Measurements from ENCODE around the gene RTL1.

The RTL1 gene

DNA sequence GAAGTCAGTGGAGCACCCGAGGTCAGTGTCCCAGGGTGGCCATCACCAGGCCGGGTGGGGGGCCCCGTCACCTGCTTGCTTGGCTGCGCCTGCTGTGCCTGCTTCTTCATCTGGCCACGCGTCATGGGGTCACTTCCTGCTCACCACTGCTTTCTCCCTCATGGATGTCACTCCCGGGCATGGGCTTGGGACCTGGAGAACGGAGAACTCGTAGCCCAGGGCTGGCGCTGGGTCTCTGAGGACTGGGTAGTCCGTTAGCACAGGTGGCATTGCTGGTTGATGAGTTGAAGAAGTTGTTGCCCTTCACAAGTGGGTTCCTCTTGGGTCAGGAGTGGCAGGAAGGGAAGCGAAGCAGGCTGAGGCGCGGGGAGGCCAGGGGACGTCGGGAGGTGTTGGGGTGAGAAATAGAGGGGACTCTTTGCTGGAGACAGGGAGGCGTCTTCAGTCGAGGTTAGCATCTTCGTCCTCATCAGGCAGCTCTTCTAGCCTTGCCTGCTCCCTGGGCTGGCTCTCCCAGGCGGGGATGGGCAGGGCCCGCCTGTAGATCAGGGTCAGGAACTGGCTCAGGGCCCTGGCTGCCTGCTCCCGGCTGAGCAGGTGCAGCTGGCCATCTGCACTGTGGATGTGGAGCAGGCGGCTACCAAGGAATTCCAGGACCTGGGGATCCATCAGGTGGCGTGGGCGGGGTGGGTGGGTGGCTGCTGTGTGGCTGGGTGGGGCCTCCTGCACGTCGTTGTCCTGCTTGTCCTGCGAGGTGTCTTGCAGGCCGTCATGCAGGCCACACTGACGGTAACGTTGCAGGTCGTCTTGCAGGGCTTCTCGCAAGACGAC lies 23.0 kb downstream of the RTL1 start:
- Histone ChIP-seq H3K9me3 (ENCODE audit: control insufficient read depth, insufficient read depth, low read length) (peaks cover 4% of the 10 kb centered on the region; the same call in 1 of the 2 replicates), H3K27me3 (ENCODE audit: control insufficient read depth, insufficient read depth, low read length) (no peaks in the 10 kb centered on the region), H3K4me3 (ENCODE audit: low read depth, low read length) (no peak overlapping the region), H3K36me3 (ENCODE audit: control insufficient read depth, insufficient read depth, low read length) (peaks cover 20% of the 10 kb centered on the region), H3K9ac (ENCODE audit: low read depth, low read length) (no peak overlapping the region), H3K27ac (ENCODE audit: low read depth, low read length) (no peak overlapping the region), H3K4me1 (ENCODE audit: control insufficient read depth, insufficient read depth, low read length) (no peaks in the 10 kb centered on the region)

- no peak overlapping the region for H3K9ac ChIP-seq (ENCODE audit: low read depth, low read length)
- no peak overlapping the region for H3K27ac ChIP-seq (ENCODE audit: low read depth, low read length)
- H3K4me3 ChIP-seq (ENCODE audit: low read depth, low read length), result no peak overlapping the region
- H3K9me3 ChIP-seq (ENCODE audit: control insufficient read depth, insufficient read depth, low read length), result peaks cover 4% of the 10 kb centered on the region; the same call in 1 of the 2 replicates
- no peaks in the 10 kb centered on the region for H3K27me3 ChIP-seq (ENCODE audit: control insufficient read depth, insufficient read depth, low read length)
- H3K4me1 ChIP-seq (ENCODE audit: control insufficient read depth, insufficient read depth, low read length), result no peaks in the 10 kb centered on the region
- peaks cover 20% of the 10 kb centered on the region for H3K36me3 ChIP-seq (ENCODE audit: control insufficient read depth, insufficient read depth, low read length)
Measured at GRCh38 chr14:100879782-100880181, 23.7 kb downstream of the RTL1 start.

DNA sequence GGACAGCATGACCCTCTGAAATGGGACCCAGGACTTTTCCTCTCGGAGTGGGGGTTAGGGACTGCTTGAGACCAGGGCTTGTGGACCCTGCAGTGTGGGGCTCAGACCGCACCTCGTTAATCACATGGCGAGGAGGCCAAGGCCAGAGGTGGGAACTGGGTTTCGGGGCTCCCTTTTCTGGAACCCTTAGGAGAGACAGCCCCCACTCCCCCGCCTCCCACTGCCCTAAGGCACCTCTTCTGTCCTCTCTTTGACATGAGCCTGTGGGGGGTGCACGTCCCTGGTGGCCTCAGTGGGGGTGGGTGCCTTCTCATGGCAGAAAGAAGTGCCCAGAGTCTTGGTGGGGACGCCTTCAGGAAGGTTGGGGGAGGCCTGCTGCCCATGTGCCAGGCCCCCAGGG lies 24.3 kb downstream of the RTL1 start:
- Histone ChIP-seq H3K27ac (ENCODE audit: low read depth, low read length) (no peak overlapping the region), H3K4me1 (ENCODE audit: control insufficient read depth, insufficient read depth, low read length) (no peaks in the 10 kb centered on the region), H3K27me3 (ENCODE audit: control insufficient read depth, insufficient read depth, low read length) (no peaks in the 10 kb centered on the region), H3K36me3 (ENCODE audit: control insufficient read depth, insufficient read depth, low read length) (peaks cover 19% of the 10 kb centered on the region), H3K9ac (ENCODE audit: low read depth, low read length) (no peak overlapping the region), H3K9me3 (ENCODE audit: control insufficient read depth, insufficient read depth, low read length) (peaks cover 4% of the 10 kb centered on the region; the same call in 1 of the 2 replicates), H3K4me3 (ENCODE audit: low read depth, low read length) (no peak overlapping the region)

GRCh38 chr14:100878271-100879146 lies 25.0 kb downstream of the RTL1 start:
- peaks cover 4% of the 10 kb centered on the region for H3K9me3 ChIP-seq (ENCODE audit: control insufficient read depth, insufficient read depth, low read length)
- H3K4me1 ChIP-seq (ENCODE audit: control insufficient read depth, insufficient read depth, low read length), result no peaks in the 10 kb centered on the region
- no peak overlapping the region for H3K27ac ChIP-seq (ENCODE audit: low read depth, low read length)
- H3K27me3 ChIP-seq (ENCODE audit: control insufficient read depth, insufficient read depth, low read length), result no peaks in the 10 kb centered on the region
- H3K4me3 ChIP-seq (ENCODE audit: low read depth, low read length), result no peak overlapping the region
- no peak overlapping the region for H3K9ac ChIP-seq (ENCODE audit: low read depth, low read length)
- H3K36me3 ChIP-seq (ENCODE audit: control insufficient read depth, insufficient read depth, low read length), result peaks cover 16% of the 10 kb centered on the region

DNA sequence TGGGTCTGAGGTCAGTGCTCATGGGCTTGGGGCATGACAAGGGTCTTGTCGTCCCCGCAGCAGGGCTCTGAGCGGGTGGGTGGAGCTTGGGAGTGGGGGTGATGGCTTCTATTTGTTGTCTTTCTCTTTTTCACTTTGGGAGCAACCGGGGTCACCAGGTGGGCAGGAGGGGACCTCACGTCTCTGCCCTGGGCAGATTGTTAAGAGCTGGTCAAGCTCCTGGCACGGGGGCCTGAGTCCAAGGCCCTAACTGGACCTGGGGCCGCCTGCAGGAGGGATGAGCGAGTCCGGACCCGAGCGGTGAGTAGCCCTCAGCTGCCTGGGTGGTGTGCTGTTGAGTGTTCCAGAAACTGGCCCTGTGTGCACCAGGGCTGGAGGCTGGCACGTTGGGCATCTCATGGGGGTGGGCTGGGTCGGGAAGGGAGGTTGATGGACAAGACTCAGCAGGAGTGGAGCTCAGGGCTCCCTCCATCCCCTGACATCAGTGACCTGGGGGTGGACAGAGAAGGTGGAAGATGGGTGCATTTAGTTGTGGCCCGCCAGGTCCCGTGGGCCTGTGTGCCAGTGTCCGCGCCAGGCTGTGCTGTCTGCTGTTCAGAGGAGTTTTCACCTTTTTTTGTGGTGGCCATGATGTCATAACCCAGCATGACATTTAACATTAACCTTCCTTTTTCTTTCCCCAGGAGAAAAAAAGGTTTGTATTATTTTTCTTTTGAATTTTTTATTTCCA lies 27.5 kb downstream of the RTL1 start:
- H3K27ac ChIP-seq (ENCODE audit: low read depth, low read length), result no peak overlapping the region

DNA sequence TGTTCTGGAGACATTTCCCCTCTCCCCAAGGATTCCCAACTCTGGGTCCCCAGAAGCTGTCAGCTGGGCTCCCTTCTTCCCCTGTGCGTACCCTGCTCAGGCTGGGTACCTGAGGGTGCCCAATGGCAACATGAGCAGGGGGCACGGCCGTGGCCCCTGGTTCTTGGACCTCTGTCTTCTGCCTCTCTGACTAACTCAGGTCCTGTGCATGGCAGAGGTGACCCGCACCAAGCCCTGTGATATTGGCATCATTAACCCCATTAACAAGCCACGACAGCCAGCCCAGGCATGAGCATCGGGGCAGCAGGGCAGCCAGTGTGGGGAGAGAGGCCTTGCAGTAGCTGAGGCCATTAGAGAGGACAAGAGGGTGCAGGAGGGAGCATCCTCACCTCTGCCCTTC lies 28.4 kb downstream of the RTL1 start:
- Histone ChIP-seq H3K9ac (ENCODE audit: low read depth, low read length) (no peak overlapping the region), H3K4me3 (ENCODE audit: low read depth, low read length) (no peak overlapping the region), H3K27me3 (ENCODE audit: control insufficient read depth, insufficient read depth, low read length) (no peaks in the 10 kb centered on the region), H3K36me3 (ENCODE audit: control insufficient read depth, insufficient read depth, low read length) (peaks cover 3% of the 10 kb centered on the region; the same call in 1 of the 2 replicates), H3K27ac (ENCODE audit: low read depth, low read length) (no peak overlapping the region), H3K4me1 (ENCODE audit: control insufficient read depth, insufficient read depth, low read length) (no peaks in the 10 kb centered on the region), H3K9me3 (ENCODE audit: control insufficient read depth, insufficient read depth, low read length) (no peaks in the 10 kb centered on the region; the same call in none of the 2 replicates)

More for the DNA sequence above, 27.5 kb downstream of the RTL1 start:
- no peaks in the 10 kb centered on the region for H3K27me3 ChIP-seq (ENCODE audit: control insufficient read depth, insufficient read depth, low read length)
- H3K4me3 ChIP-seq (ENCODE audit: low read depth, low read length), result no peak overlapping the region
- H3K9me3 ChIP-seq (ENCODE audit: control insufficient read depth, insufficient read depth, low read length), result no peaks in the 10 kb centered on the region; the same call in none of the 2 replicates
- H3K36me3 ChIP-seq (ENCODE audit: control insufficient read depth, insufficient read depth, low read length), result peaks cover 3% of the 10 kb centered on the region; the same call in 1 of the 2 replicates
- no peak overlapping the region for H3K9ac ChIP-seq (ENCODE audit: low read depth, low read length)
- H3K4me1 ChIP-seq (ENCODE audit: control insufficient read depth, insufficient read depth, low read length), result no peaks in the 10 kb centered on the region

- Histone ChIP-seq H3K27me3 (ENCODE audit: control insufficient read depth, insufficient read depth, low read length) (no peaks in the 10 kb centered on the region), H3K9me3 (ENCODE audit: control insufficient read depth, insufficient read depth, low read length) (no peaks in the 10 kb centered on the region; the same call in none of the 2 replicates), H3K27ac (ENCODE audit: low read depth, low read length) (no peak overlapping the region), H3K36me3 (ENCODE audit: control insufficient read depth, insufficient read depth, low read length) (peaks cover 3% of the 10 kb centered on the region; the same call in 1 of the 2 replicates), H3K9ac (ENCODE audit: low read depth, low read length) (no peak overlapping the region), H3K4me3 (ENCODE audit: low read depth, low read length) (no peak overlapping the region), H3K4me1 (ENCODE audit: control insufficient read depth, insufficient read depth, low read length) (no peaks in the 10 kb centered on the region)
Measured at GRCh38 chr14:100874411-100875091, 29.0 kb downstream of the RTL1 start.

GRCh38 chr14:100874051-100874410 lies 29.5 kb downstream of the RTL1 start:
- Histone ChIP-seq H3K9ac (ENCODE audit: low read depth, low read length) (no peak overlapping the region), H3K27ac (ENCODE audit: low read depth, low read length) (no peak overlapping the region), H3K36me3 (ENCODE audit: control insufficient read depth, insufficient read depth, low read length) (peaks cover 3% of the 10 kb centered on the region; the same call in 1 of the 2 replicates), H3K9me3 (ENCODE audit: control insufficient read depth, insufficient read depth, low read length) (no peaks in the 10 kb centered on the region; the same call in none of the 2 replicates), H3K27me3 (ENCODE audit: control insufficient read depth, insufficient read depth, low read length) (no peaks in the 10 kb centered on the region), H3K4me3 (ENCODE audit: low read depth, low read length) (no peak overlapping the region), H3K4me1 (ENCODE audit: control insufficient read depth, insufficient read depth, low read length) (no peaks in the 10 kb centered on the region)

DNA sequence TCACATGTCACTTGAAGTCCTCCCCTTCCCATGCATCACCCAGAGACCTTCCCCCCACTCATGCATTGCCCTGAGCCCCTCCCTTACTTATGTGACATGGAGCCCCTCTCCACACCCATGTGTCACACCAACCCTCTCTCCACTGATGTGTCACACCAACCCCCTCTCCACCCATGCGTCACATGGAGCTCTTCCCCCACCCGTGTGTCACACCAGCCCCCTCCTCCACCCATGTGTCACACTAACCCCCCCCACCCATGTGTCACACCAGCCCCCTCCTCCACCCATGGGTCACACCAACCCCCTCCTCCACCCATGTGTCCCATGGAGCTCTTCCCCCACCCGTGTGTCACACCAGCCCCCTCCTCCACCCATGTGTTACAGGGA lies 30.4 kb downstream of the RTL1 start:
- Histone ChIP-seq H3K4me1 (ENCODE audit: control insufficient read depth, insufficient read depth, low read length) (no peaks in the 10 kb centered on the region), H3K4me3 (ENCODE audit: low read depth, low read length) (no peak overlapping the region), H3K9me3 (ENCODE audit: control insufficient read depth, insufficient read depth, low read length) (no peaks in the 10 kb centered on the region; the same call in none of the 2 replicates), H3K27ac (ENCODE audit: low read depth, low read length) (no peak overlapping the region), H3K36me3 (ENCODE audit: control insufficient read depth, insufficient read depth, low read length) (peaks cover 3% of the 10 kb centered on the region; the same call in 1 of the 2 replicates), H3K27me3 (ENCODE audit: control insufficient read depth, insufficient read depth, low read length) (no peaks in the 10 kb centered on the region), H3K9ac (ENCODE audit: low read depth, low read length) (no peak overlapping the region)
